Right lobe of liver (tissue), 4 donors: Measurements from ENCODE around the gene CORO6.

ENCODE experiments used
- POLR2A ChIP-seq: fragments of 450-650 bp; IDR thresholded peaks from one replicate; pipeline ENCODE4 v1.6.1; 2017; ENCODE audit warnings: antibody characterized with exemption, mild to moderate bottlenecking
- TF ChIP-seq, protein P1 (sequence below), 4 donors: fragments of 200-600 bp in 3 of 4; fragments of 450-650 bp in 1 of 4; IDR thresholded peaks; one replicate each; pipeline versions ENCODE4 v1.5.1 to v1.8.0; 2016 to 2022; ENCODE audit warnings: antibody characterized with exemption in 4 of 4, mild to moderate bottlenecking in 2 of 4
- donor health status: DM: no; HTN: no; CAD: no.
- donor health status: DM: no; HTN: no; CAD: no.
- donor health status: DM: no; HTN: yes; CAD: no.

DNA sequence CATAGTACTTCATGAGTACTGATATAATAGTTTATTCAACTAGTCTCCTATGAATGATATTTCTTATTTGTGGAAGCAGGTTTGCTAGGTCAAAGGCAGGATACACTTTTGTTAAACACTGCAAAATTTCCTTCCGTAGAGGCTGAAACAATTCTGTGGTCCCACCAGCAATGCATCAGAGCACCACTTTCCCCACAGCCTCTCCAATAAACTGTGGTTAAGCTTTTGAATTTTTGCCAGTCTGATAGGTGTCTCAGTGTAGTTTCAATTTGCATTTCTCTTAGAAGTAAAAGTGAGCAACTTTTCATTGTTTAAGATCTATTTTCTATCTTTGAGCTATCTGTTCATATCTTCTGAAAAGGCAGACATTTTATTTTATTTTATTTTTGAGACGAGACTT, 36.4 kb upstream of the CORO6 start:
- TF ChIP-seq, protein P1, sequence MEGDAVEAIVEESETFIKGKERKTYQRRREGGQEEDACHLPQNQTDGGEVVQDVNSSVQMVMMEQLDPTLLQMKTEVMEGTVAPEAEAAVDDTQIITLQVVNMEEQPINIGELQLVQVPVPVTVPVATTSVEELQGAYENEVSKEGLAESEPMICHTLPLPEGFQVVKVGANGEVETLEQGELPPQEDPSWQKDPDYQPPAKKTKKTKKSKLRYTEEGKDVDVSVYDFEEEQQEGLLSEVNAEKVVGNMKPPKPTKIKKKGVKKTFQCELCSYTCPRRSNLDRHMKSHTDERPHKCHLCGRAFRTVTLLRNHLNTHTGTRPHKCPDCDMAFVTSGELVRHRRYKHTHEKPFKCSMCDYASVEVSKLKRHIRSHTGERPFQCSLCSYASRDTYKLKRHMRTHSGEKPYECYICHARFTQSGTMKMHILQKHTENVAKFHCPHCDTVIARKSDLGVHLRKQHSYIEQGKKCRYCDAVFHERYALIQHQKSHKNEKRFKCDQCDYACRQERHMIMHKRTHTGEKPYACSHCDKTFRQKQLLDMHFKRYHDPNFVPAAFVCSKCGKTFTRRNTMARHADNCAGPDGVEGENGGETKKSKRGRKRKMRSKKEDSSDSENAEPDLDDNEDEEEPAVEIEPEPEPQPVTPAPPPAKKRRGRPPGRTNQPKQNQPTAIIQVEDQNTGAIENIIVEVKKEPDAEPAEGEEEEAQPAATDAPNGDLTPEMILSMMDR (IDR thresholded peaks at IDR 0.05): no peak
- no peak for TF ChIP-seq POLR2A
